ENCODE results near the gene CXCL12.

CXCL12 gene

DNA sequence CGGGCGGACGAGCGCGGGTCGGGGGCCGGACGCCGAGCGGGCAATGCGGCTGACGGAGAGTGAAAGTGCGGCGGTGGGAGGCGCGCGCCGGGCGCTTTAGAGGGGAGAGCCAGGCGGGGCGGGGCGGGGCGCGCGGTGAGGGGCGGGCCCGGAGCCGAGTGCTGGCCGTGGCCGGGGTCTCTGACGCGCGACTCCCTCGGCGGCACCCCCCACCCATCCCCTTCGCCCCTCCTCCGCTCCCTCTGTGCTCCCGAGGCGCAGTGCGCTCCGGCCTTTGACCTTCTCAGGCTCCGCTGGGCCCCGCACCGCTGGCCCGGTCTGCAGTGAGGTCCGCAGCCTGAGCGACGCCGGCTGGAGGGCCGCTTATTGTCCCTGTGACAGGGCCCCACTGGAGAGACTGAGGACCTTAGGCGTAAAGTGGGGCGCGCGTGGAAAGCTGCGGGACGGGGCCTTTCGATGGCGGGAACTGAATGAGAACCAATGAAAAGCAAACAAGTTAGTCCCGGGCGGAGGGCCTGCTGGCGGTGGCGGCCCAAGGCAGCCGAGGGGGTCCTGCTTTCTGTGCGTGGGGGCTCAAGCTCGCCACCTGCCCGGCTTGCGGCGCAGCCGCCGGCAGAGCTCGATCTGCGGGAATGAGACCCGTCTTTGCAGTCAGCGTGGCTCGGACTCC lies at the start of gene CXCL12:
TSS of gene CXCL12 (minus strand) at position 72 of the 670 bp plus-strand sequence. CDS start 92 bp downstream, outside the sequence.
- no peak for FAIRE-seq

DNA sequence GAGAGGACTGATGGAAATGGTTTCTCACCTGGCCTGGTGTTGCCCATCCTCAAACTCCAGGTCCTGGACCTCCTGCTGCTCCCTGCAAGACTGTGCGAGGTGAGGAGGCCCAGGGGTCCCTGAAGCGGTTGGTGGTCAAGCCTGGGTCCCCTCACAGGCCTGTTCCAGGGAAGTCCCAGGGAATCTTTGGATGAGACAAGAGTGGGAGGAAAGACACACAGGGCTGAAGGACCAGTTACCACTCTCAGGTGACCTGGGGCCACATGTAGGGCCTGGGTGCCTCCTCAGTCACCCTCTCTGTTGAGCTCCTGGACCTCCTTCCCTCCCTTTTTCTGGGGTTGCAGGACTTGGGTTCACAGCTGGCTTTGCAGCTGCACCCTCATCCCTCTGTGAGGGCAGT lies 42.6 kb upstream of the CXCL12 start:
- no peak for FAIRE-seq

- no peak for FAIRE-seq
Measured at GRCh38 chr10:44427037-44427436, 42.1 kb upstream of the CXCL12 start.

DNA sequence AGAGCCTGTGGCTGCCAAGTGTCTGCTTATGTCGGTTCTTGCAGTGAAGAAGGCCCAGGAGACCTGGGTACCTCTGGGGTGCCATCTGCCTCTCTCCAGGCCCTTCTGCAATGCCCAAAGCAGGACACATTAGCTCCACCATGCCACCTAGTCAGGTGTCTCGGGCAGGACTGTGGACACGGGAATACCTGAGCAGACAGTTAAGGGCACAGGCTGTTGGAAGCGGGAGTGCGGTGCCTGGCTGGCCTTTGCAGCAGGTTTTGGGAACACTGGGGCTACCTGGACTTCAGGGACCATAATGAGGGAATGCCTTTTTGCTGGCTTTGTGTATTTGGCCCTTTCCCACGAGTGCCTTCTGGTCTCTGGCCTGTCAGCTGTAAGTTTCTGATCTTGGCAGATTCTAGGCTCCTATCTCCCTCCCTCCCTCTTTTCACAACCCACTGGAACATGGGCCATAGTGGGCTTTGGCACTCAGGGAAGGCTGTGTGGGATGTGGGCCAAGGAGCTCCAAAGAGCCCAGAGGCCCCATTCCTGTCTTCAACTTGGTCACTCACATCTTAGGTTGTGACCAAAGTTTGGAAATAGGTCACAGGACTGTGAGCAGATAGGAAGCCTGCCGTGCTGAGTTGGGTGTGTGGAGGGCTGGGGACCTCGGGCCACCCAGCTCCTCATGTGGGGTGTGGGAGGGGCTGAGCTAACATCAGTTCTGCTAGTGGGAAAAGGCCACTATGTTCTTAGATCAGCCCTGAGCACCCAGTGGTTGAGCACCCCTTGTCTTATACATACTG lies 41.5 kb upstream of the CXCL12 start:
- FAIRE-seq = no peak

DNA sequence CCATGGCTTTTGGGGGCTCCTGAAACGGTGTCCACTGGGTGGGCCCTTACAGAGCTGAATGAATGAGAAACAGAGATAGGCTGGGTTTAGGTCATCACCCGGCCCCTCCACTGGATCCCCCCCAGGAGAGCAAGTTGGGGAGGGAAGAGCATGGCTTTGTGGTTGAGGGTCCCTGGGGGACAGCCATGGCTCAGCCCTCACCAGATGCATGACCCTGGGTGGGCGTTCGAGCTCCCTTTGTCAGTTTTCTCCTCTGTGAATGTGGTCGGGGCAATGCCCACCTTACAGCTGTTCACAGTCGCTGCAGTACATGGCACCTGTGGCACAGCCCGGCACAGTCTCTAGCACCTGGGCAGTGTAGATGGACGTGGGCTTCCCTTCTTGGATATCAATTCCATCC lies 40.6 kb upstream of the CXCL12 start:
- FAIRE-seq = no peak

DNA sequence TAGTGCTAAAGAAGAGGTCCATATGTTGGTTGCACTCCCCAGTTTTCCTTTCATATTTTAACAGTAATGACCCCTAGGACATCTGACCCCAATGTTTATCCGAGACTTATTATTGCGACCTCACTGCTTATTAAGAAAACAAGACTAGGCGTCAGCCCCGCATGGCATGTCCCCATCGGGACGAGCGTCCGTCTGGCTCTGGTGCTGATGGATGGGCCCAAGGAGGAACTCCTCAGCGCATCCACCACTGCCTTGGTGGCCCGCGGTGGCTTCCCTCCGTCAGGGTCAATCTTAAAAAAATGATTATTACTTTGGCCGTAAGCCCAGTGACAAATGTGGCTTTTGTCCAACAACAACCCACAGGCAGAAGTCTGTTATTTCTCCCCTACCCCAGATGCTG lies 40.1 kb upstream of the CXCL12 start:
- FAIRE-seq = no peak

DNA sequence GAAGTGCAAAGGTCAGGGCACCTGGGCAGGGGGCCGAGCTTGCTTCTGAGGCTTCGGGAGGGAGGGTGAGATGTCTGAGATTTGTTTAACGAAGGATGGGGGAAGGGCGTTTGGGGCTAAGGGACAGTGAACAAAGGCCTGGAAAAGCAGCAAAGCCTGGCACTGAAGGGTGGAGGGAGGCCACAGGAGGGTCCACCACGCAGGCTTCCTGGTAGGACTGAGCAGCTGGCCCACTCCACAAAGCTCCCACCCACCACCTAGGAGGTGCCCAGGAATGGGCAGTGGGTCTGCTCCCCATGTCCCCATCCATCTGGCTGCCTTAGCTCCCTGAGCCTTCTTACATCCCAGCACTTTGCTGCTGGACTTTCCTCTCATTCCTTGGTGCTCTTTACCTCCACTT lies 39.4 kb upstream of the CXCL12 start:
- no peak for FAIRE-seq

- FAIRE-seq = no peak
Measured at GRCh38 chr10:44422570-44423101, 37.7 kb upstream of the CXCL12 start.

DNA sequence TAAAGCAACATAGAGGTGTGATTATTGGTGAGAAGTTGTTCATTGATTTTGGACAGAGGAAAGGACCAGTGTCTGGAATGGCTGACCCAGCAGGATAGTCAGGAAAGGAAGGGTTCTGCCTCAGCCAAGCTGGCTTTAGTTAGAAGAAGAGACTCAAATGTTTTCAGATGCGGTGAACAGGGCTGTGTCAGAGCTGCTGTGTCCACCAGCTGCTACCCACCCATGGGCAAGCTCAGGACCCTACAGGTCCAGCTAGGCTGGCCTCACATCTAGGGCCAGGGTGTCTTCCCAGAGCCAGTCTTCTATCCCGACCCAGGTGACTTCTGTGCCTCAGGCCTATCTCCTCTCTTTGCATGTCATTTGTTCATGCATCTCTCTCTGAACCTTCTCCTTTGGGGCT lies 37.3 kb upstream of the CXCL12 start:
- no peak for FAIRE-seq

DNA sequence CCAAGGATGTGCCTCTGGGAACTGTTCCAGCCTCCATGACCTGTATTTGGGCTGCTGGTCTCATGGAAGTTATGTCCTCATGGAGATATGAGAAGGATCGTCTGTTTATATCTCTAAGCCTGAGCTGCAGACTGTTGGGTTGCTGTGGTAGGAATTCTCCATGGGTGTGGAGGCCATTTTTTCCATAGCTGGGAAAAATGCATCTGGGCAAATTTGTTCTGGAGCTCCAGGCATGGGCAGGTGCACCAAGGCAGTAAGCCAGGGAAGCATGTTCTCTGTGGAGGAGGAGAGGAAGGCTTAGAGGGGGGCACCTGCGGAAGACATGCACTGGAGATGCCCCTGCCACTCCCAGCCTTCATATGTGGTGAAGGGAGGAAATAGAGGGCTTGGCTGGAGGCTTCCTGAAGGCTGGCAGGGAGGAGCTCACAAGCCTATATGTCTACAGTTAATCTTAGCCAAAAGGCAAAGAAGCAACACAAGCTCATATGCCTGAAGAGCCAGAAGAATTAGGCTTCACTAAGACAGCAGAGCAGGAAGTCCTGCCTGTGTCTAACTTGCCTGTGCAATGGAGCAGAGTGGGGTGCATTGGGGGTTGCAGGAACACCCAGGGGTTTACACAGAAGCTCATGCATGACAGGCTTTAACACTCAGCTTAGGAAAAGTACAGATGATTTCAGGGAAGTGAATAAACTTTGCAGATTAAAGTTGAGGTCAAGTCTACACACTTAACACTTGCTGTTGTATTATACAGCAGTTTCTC lies 35.1 kb upstream of the CXCL12 start:
- no peak for FAIRE-seq

DNA sequence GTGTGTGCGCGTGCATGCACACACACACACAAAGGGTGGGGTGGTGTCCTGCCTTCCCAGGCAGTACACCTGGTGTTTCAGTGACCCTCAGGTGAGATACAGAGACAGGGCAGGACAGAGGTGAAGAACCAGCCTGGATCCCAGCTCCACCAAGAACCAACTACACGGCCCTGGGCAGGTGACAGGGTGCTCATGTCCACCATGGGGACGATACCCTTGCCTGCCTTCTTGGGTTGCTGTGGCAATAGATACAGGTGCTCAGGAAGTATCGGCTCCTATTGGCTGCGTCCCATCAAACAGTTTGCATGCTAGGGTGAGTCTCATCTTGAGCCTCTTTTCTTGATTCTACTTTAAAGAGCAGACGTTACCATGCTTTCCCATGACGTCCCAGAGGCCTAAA lies 33.7 kb upstream of the CXCL12 start:
- FAIRE-seq = no peak

GRCh38 chr10:44417761-44418160 lies 32.9 kb upstream of the CXCL12 start:
- FAIRE-seq = no peak

- FAIRE-seq = no peak
Measured at GRCh38 chr10:44416936-44417335, 32.0 kb upstream of the CXCL12 start.

DNA sequence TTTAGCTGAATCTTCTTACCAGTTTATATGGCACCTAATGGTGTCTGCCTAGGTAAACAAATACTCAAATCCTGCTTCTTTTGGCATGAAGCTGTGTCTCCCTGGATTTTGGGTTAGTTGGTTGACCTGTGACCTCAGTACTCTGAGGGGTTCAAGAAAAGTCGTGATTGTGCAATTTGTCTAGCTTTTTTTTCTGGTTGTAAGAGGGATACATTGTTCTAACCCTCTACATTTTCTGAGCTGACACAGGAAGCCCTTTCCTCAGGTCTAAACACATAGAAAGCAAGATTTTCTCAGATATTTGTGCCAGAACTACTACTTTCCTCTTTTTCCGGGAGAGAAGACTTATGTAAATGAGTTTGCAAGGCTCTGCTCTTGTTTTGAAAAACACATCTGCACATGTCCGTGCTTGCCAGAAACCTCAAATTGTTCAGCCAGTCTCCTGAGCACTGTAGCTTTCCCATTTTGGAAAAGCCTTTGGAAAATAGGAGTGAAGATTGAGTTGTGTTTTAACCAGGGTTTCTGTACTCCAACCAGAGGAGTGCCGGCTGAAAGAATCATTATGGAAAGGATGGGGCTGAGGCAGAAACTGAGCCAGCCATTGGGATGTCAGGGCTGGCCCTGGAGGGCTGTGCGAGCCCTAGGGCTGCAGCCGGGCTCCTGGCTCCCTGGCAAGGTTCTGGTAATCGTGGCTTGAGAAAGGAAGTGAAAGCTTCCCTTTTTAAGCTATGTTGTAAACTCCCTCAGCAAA lies 31.3 kb upstream of the CXCL12 start:
- peak; percentile 72 for FAIRE-seq

DNA sequence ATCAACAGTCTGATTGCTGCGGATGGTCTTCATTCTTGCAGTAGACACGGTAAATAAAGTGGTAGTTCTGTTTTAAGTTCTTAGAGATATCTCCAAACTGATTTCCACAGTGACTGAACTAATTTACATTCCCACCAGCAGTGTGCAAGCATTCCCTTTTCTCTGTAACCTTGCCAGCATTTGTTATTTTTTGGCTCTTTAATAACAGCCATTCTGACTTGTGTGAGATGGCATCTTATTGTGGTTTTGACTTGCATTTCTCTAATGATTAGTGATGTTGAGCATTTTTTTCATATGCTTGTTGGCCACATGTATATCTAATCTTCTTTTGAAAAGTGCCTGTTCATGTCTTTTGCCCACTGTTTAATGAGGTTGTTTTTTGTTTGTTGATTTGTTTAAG lies 30.2 kb upstream of the CXCL12 start:
- no peak for FAIRE-seq

GRCh38 chr10:44413416-44413815 lies 28.5 kb upstream of the CXCL12 start:
- FAIRE-seq = no peak

DNA sequence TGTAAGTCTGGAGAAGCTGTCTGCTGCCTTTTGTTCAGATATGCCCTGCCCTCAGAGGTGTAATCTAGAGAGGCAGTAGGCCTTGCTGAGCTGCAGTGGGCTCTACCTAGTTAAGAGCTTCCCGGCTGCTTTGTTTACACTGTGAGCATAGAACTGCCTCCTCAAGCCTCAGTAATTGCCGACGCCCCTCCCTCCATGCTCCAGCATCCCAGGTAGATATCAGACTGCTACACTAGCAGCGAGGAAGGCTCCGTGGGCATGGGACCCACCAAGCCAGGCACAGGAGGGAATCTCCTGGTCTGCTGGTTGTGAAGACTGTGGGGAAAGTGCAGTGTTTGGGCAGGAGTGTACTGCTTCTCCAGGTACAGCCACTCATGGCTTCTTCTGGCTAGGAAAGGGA lies 26.4 kb upstream of the CXCL12 start:
- FAIRE-seq = no peak

- FAIRE-seq = no peak
Measured at GRCh38 chr10:44404741-44405437, 20.0 kb upstream of the CXCL12 start.

DNA sequence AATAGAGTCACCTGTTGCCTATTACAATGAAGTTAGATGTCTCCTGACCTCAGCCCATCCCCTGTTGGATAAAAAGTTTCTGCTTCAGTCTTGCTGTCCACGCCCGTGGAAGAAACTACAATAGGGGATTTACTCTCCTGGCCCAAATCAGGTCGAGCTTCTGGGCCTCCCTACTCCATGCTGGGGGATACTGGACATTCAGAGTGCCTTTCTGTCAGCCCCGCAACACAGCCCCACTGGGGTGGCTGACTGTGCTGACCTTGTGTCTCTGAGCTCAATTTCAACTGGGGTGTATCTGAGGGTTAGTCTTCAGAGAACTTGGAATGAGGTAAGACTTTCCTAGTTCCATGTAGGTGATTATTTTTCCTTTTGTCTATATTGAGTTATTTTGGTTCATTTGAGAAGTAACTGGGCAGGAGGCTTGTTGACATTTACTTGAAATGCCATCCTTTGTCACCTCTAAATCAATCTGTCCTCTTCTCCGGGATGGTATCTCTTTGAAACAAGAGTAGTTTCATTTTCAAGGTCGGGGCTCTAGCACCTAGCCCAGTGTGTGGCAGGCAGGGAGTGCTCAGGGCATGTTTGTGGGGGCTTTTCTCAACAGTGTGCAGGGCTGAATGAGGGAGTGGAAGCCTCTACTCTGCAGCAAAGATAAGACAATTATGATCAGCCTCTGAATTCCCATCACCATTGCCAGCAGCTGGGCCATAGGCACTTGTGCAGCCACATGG lies 17.7 kb upstream of the CXCL12 start:
- no peak for FAIRE-seq

GRCh38 chr10:44400541-44400940 lies 15.6 kb upstream of the CXCL12 start:
- FAIRE-seq = no peak

All from endometrium (tissue), 2 donors.